SJCRH30 (cell line): Measurements from ENCODE around the gene CPPED1. TPM values are rescaled to one million over a fixed set of nuclear protein-coding genes. Genes with fewer than 3 reads are reported as not detected.
"Not testable (repeated sequence)": the region's sequence is repeated elsewhere in the genome, so short reads cannot be mapped to it uniquely, and the experiment has no call there.

Experiments used
- DNase-seq, 2 experiments: peaks; one replicate each; pipeline ENCODE4 v3.0.0-alpha.2; 2015 to 2020
- H3K27ac ChIP-seq: fragments of 250-450 bp; sonication (Bioruptor Pico); 2 replicates; pipeline ENCODE4 v1.5.1; 2020; ENCODE audit warnings: mild to moderate bottlenecking, moderate library complexity
- H3K27me3 ChIP-seq: fragments of 250-450 bp; sonication (Bioruptor Pico); 2 replicates; pipeline ENCODE4 v1.5.1; 2020; ENCODE audit warnings: mild to moderate bottlenecking, moderate library complexity
- H3K36me3 ChIP-seq: fragments of 250-450 bp; sonication (Bioruptor Pico); 2 replicates; pipeline ENCODE4 v1.5.1; 2020; ENCODE audit warnings: mild to moderate bottlenecking, moderate library complexity
- H3K4me1 ChIP-seq: fragments of 250-450 bp; sonication (Bioruptor Pico); 2 replicates; pipeline ENCODE4 v1.5.1; 2020; ENCODE audit warnings: mild to moderate bottlenecking, moderate library complexity
- H3K4me3 ChIP-seq: fragments of 250-450 bp; sonication (Bioruptor Pico); 2 replicates; pipeline ENCODE4 v1.5.1; 2020; ENCODE audit warnings: mild to moderate bottlenecking, moderate library complexity
- H3K9me3 ChIP-seq: fragments of 250-450 bp; sonication (Bioruptor Pico); replicated peaks from 2 replicates; pipeline ENCODE4 v1.5.1; 2020; ENCODE audit warnings: mild to moderate bottlenecking, moderate library complexity
- total RNA-seq: library from RNA; depleted of rRNA; stranded (reverse); fragments of >200 nt; shearing (Covaris generic); gene quantifications from 2 replicates; pipeline ENCODE4 v1.2.3, GENCODE V29; 2014; rRNA removed

The CPPED1 gene, protein sequence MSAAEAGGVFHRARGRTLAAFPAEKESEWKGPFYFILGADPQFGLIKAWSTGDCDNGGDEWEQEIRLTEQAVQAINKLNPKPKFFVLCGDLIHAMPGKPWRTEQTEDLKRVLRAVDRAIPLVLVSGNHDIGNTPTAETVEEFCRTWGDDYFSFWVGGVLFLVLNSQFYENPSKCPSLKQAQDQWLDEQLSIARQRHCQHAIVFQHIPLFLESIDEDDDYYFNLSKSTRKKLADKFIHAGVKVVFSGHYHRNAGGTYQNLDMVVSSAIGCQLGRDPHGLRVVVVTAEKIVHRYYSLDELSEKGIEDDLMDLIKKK
- 5.2 and 5.4 TPM in 2 replicates for total RNA-seq

DNA sequence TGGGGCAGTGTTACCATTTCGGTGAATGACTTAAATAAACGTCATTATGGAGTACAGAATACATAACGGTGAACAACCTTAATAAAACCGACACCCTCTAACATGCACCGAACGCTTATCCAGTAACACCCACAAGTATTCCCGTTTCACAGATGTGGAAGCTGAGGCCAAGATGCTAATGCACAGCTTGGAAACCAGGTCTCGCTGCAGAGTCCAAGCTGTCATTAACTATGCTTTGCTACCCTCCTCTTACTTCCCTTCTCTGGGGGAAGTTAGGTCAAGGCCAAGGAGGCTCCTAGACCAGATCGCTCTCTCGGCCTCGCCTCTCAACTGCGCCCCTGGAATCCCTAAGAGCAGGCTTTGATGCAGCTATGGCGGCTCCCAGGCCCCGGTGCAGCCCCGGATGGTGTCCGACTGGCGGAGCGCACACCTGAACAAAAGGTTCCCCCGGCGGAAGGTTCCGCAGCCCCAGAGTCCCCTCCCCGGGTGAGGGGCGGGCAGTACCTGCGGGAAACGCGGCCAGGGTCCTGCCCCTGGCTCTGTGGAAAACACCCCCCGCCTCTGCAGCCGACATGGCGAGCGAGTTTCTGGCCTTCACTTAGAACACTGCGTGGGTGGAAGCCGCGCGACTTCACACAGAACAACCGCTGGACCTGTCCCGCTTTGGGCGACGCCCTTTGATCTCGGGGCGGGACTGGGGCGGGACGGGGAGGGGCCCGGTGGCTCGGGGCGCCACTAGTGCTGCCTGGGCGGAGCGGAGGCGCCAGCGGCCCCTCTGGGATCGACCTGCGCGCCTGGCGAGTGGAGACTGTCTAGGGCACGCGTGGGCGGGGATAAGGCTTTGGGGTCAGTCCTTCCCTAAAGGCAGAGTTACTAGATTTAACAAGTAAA, at the start of gene CPPED1:
TSS of gene CPPED1 (minus strand) at position 685 of the 891 bp plus-strand sequence. CDS start at position 574, 111 bp downstream.
- H3K36me3 ChIP-seq, result no peaks in the 10 kb centered on the region
- H3K27me3 ChIP-seq, result no peaks in the 10 kb centered on the region
- no peaks in the 10 kb centered on the region for H3K9me3 ChIP-seq
- H3K4me1 ChIP-seq, result no peaks in the 10 kb centered on the region
- DNase-seq, result peak; percentile 85 to 87
- peak within 1 kb of the TSS; percentile 64 for H3K4me3 ChIP-seq
- H3K27ac ChIP-seq, result peak within 1 kb of the TSS; percentile 59

DNA sequence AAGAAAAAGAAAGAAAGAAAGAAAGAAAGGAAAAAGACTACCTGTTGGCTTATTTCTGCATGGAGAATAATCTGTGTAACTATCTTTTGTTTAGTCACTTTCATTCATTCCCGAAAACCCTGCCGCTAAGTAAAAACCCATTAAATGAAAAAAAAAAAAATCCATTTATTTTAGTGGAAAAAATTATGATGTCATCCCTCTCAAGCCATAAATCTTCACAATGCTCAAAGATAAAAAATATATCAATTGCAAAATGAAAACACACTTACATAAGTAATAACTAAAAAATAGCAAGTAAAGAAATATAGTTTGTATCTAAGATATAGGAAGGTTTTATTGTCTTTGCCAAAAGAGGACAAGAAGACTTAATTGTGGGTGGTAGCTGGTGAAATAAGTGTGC, 46.5 kb upstream of the CPPED1 start:
- Histone ChIP-seq H3K4me1 (no peaks in the 10 kb centered on the region), H3K27ac (no peak overlapping the region), H3K4me3 (no peak overlapping the region), H3K9me3 (no peaks in the 10 kb centered on the region), H3K36me3 (no peaks in the 10 kb centered on the region), H3K27me3 (no peaks in the 10 kb centered on the region)
- no peak for DNase-seq

DNA sequence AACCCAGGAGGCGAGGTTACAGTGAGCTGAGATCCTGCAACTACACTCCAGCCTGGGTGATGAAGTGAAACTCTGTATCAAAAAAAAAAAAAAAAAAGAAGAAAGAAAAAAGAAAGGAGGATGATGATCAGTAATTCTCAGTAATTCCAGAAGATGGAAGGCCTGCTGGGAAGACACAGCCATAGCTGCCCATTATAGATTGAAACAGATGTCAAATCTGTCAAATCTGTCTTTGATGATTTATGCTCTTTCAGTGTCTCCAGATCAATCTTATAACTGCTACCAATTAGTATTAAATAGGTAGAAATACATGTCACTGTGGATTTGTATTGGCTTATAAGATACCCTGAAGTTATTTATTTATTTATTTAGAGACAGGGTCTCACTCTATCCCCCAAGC, 42.9 kb upstream of the CPPED1 start:
- Histone ChIP-seq H3K4me1 (no peaks in the 10 kb centered on the region), H3K36me3 (no peaks in the 10 kb centered on the region), H3K27ac (no peak overlapping the region), H3K9me3 (no peaks in the 10 kb centered on the region), H3K27me3 (no peaks in the 10 kb centered on the region), H3K4me3 (no peak overlapping the region)
- DNase-seq, result no peak

DNA sequence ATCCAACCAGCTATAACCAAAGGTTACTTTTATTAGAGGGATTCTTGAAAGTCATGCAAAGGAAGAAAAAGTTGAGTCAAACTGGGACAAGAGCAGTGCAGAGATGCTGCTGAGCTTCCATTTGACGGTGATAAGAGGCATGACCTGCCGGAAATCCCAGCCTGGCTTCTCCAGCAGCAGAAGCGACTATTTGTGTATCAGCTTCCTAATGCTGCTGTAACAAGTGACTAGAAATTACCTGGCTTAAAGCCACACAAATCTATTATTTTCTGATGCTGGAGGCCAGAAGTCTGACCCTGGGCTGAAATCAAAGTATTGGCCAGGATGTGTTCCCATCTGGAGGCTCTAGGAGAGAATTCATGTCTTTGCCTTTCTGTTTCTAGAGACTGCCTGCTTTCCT, 41.6 kb upstream of the CPPED1 start:
- H3K9me3 ChIP-seq, result no peaks in the 10 kb centered on the region
- no peak for DNase-seq
- H3K27ac ChIP-seq, result no peak overlapping the region
- no peaks in the 10 kb centered on the region for H3K4me1 ChIP-seq
- no peaks in the 10 kb centered on the region for H3K36me3 ChIP-seq
- H3K4me3 ChIP-seq, result no peak overlapping the region
- no peaks in the 10 kb centered on the region for H3K27me3 ChIP-seq

DNA sequence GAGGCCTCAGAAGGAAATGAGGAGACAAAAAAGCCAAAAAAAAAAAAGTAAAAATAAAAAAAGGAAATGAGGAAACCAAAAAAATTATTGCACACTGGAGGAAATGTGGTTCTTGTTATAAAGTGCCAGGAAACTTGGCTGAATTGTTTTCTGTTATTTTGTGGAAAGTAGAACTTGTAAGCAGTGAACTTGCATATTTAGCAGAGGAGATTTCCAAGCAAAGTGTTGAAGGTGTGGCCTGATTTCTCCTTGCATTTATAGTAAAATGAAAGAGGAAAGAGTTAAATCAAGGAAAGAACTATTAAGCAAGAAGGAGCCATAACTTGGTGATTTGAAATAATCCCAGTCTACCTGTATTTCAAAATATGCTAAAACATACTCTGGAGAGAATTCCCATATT, 34.1 kb upstream of the CPPED1 start:
- no peak for DNase-seq
- H3K4me1 ChIP-seq, result no peaks in the 10 kb centered on the region
- no peak overlapping the region for H3K4me3 ChIP-seq
- H3K27me3 ChIP-seq, result no peaks in the 10 kb centered on the region
- no peaks in the 10 kb centered on the region for H3K36me3 ChIP-seq
- no peak overlapping the region for H3K27ac ChIP-seq
- H3K9me3 ChIP-seq, result no peaks in the 10 kb centered on the region

DNA sequence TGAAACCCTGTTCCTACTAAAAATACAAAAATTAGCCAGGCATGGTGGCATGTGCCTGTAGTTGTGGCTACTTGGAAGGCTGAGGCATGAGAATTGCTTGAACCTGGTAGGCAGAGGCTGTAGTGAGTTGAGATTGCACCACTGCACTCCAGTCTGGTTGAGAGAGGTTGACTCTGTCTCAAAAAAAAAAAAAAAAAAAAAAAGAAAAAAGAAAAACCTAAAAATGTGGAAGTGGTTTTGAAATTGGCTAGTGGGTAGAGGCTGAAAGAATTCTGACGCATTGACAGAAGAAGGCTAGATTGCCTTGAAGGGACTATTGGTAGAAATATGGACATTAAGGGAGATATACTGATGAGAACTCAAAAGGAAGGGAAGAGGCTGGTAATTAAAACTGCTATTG, 33.6 kb upstream of the CPPED1 start:
- no peak overlapping the region for H3K27ac ChIP-seq
- no peaks in the 10 kb centered on the region for H3K9me3 ChIP-seq
- H3K36me3 ChIP-seq, result no peaks in the 10 kb centered on the region
- DNase-seq, result no peak
- no peaks in the 10 kb centered on the region for H3K27me3 ChIP-seq
- H3K4me3 ChIP-seq, result no peak overlapping the region
- no peaks in the 10 kb centered on the region for H3K4me1 ChIP-seq

DNA sequence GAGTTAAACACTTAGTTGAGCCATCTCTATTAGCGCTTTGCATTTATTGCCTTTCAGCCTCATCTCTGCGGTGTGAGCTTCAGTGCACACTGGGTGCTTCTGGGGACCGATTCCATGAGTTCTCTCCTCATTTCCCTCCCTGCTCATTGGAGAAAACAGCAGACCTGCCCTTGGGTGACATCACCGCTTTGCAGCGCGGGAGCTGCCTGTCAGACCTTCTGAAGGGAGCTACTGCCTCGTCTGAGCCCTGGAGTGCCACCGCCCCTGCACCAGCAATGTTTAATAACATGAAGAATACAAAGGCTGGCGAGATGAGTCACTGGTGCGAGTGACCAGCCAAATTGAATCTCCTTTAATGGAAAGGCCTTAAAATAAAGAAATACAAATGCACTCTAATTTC, 30.2 kb upstream of the CPPED1 start:
- no peak overlapping the region for H3K27ac ChIP-seq
- H3K4me3 ChIP-seq, result no peak overlapping the region
- no peak for DNase-seq
- H3K36me3 ChIP-seq, result no peaks in the 10 kb centered on the region
- H3K4me1 ChIP-seq, result no peaks in the 10 kb centered on the region
- no peaks in the 10 kb centered on the region for H3K9me3 ChIP-seq
- H3K27me3 ChIP-seq, result no peaks in the 10 kb centered on the region

DNA sequence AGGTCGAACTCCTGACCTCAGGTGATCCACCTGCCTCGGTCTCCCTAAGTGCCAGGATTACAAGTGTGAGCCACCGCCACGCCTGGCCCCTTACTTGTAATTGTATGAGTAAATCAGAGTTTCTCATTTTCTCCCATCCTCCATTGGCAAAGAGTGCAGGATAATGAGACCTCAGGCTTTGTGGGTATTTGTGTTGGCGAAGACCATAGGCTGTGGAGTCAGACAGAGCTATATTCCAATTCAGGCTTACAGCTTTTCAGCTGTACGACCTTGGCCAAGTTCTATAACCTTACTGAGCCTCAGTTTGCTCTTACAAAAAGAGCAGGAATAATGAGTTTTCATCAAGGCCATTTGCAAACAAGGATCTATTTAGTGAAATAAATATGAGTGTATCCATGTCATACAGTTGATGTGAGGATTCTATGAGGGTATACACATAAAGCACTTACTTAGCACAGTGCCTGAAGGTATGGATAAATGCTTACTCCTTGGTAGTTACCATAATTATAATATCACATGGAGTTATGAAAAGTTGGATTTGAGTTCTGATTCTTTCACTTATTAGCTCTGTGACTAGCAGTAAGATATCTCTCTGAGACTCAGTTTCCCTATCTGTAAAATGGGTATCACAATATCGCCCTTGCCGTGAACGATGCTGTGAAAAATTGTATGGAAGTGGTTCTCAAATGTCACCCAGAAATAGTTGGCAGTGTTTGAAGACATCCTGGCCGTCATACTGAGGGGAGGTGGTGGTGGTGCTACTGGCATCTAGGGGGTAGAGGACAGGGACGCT, 25.6 kb upstream of the CPPED1 start:
- Histone ChIP-seq H3K36me3 (no peaks in the 10 kb centered on the region), H3K9me3 (no peaks in the 10 kb centered on the region), H3K27me3 (no peaks in the 10 kb centered on the region), H3K4me1 (no peaks in the 10 kb centered on the region), H3K4me3 (no peak overlapping the region), H3K27ac (no peak overlapping the region)
- DNase-seq, result no peak

DNA sequence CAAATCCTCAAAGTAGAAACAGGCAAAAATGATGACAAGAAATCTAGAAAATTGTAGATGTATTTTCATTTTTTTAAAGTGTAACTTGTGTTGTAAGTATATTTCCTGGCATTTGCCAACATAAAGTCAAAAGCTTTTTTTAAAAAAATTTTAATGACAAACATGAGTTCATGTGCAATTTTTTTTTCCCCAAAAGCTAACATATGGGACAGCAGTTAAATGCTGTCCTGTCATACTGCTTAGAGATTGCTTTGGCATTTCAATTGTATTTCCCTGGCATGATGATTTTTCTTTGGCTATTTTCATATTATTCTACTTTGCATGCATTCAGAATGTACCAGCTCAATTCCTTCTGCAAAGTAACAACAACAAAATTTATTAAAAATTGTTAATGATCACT, 24.5 kb upstream of the CPPED1 start:
- no peaks in the 10 kb centered on the region for H3K9me3 ChIP-seq
- no peak overlapping the region for H3K4me3 ChIP-seq
- no peaks in the 10 kb centered on the region for H3K4me1 ChIP-seq
- no peaks in the 10 kb centered on the region for H3K27me3 ChIP-seq
- DNase-seq, result no peak
- no peaks in the 10 kb centered on the region for H3K36me3 ChIP-seq
- no peak overlapping the region for H3K27ac ChIP-seq

DNA sequence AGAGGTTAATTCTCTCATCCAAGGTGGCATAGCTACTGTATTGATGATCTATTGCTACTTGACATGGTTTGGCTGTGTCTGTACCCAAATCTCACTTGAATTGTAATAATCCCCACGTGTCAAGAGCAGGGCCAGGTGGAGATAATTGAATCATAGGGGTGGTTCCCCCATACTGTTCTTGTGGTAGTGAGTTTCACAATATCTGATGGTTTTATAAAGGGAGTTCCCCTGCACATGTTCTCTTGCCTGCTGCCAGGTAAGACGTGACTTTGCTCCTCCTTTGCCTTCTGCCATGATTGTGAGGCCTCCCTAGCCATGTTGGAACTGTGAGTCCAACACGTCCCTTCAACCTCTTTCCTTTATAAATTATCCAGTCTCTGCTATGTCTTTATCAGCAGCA, 22.9 kb upstream of the CPPED1 start:
- H3K4me1 ChIP-seq, result no peaks in the 10 kb centered on the region
- DNase-seq, result no peak
- no peak overlapping the region for H3K27ac ChIP-seq
- H3K27me3 ChIP-seq, result no peaks in the 10 kb centered on the region
- no peak overlapping the region for H3K4me3 ChIP-seq
- H3K9me3 ChIP-seq, result no peaks in the 10 kb centered on the region
- H3K36me3 ChIP-seq, result no peaks in the 10 kb centered on the region

DNA sequence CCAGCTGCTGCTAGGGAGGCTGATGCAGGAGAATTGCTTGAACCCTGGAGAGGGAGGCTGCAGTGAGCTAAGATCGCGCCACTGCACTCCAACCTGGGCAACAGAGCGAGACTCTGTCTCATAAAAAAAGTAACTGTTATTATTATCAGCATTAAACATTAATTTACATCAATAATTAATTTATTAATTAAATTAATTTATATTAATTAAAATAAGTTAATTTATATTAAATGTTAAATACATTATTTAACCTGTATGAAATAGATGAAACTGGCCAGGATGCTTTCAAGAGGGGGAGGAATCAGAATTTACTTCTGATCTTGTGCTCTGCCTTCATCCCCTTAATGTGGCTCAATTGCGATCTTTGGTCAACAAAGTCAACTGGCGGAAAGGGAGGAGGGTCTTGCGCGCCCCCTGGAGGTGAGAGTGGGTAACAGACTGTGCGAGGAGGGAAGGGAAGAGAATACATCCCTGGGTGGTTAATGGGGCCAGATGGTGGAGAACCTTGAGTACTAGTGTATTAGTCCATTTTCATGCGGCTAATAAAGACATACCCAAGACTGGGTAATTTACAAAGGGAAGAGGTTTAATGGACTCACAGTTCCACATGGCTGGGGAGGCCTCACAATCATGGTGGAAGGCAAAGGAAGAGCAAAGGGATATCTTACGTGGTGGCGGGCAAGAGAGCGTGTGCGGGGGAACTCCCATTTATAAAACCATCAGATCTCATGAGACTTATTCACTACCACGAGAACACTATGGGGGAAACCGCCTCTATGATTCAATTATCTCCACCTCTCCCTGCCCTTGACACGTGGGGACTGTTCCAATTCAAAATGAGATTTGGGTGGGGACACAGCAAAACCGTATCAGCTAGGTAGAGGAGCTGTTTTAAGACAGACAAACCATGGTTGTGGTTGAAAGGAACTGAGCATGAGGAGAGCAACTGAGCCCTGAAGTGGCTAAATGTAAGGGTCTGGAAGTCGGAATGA, 15.7 kb upstream of the CPPED1 start:
- DNase-seq, result peak; percentile 54 to 82
- no peaks in the 10 kb centered on the region; the same call in 1 of the 2 replicates for H3K4me1 ChIP-seq

DNA sequence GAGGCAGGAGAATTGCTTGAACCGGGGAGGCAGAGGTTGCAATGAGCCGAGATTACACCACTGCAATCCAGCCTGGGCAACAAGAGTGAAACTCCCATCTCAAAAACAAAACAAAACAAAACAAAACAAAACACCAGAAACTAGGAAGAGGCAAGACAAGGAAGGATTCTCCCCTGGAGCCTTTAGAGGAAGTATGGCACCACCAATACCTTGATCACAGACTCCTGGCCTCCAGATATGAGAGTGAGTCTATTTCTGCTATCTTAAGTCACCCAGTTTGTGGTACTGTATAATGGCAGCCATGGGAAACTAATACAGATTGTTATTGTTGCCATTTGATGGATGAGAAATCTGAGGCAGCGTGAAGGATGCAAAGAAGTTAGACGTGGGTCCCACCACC, 14.6 kb upstream of the CPPED1 start:
- Histone ChIP-seq H3K36me3 (no peaks in the 10 kb centered on the region), H3K9me3 (no peaks in the 10 kb centered on the region), H3K27ac (no peak overlapping the region), H3K4me3 (no peak overlapping the region), H3K27me3 (no peaks in the 10 kb centered on the region), H3K4me1 (no peaks in the 10 kb centered on the region; the same call in 1 of the 2 replicates)
- no peak for DNase-seq

More for the DNA sequence above, 15.7 kb upstream of the CPPED1 start:
- no peaks in the 10 kb centered on the region for H3K36me3 ChIP-seq
- H3K27me3 ChIP-seq, result no peaks in the 10 kb centered on the region
- H3K9me3 ChIP-seq, result no peaks in the 10 kb centered on the region
- no peak overlapping the region for H3K4me3 ChIP-seq
- H3K27ac ChIP-seq, result no peak overlapping the region

DNA sequence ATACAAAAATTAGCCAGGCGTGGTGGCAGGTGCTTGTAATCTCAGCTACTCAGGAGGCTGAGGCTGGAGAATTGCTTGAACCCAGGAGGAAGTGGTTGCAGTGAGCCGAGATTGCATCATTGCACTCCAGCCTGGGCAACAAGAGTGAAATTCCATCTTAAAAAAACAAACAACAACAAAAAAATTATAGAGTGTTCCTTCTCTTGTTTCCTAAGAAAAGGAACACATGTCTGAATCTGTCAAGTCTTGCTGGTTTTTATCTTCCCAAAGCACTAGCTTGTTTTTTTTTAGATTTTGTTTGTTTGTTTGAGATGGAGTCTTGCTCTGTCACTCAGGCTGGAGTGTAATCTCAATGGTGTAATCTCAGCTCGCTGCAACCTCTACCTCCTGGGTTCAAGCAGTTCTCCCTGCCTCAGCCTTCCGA, 13.1 kb upstream of the CPPED1 start:
- peak in 1 of 2 experiments; percentile 15 for DNase-seq
- H3K4me1 ChIP-seq, H3K27ac ChIP-seq, H3K36me3 ChIP-seq, H3K9me3 ChIP-seq, H3K4me3 ChIP-seq, H3K27me3 ChIP-seq: not testable (repeated sequence)

DNA sequence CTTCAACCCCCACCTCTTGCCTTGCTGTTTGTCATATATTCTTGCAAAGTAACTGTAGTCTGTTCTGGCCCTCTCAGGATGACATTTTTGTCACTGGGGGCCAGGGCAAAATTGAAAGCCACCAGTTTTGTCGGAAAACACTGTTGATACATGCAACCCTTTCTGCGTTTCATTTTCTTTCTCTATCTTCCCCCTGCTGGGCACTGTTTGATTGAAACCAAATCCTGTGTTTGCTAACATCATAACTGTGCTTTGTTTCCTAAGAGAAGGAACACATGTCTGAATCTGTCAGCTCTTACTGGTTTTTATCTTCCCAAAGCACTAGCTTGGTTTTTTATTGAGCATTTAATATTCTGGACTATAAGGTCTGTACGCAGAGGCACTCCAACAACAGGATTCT, 11.7 kb upstream of the CPPED1 start:
- Histone ChIP-seq H3K27me3 (no peaks in the 10 kb centered on the region), H3K9me3 (no peaks in the 10 kb centered on the region), H3K4me1 (no peaks in the 10 kb centered on the region; the same call in 1 of the 2 replicates), H3K36me3 (no peaks in the 10 kb centered on the region), H3K4me3 (no peak overlapping the region), H3K27ac (no peak overlapping the region)
- no peak for DNase-seq
